Measurements from ENCODE around the gene ZNF808.

DNA sequence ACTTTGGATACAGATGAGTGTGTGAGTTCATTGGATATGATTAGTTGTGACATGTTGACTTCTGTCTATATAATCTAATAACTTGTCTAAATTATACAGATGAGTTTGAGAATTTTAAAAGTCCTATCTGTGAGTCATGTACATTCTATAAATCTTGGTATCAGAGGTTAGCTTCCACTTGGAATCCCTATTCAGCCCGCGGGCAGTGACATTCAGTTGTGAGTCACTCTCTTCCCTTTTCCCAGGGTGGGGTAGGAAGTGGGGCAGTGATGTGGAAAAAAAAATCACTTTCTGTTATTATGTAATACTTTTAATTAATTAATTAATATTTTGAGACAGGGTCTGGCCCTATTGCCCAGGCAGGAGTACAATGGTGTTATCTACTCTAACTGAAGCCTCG is 33.0 kb upstream of the ZNF808 start:
- no peak for TF ChIP-seq ELF4 (IDR thresholded peaks at IDR 0.05)
- no peak for TF ChIP-seq ZNF384 (IDR thresholded peaks at IDR 0.05)
- TF ChIP-seq ARNT (IDR thresholded peaks at IDR 0.05) = no peak
- no peak for TF ChIP-seq FOXA1 (IDR thresholded peaks at IDR 0.05)
- TF ChIP-seq SP1 (IDR thresholded peaks at IDR 0.05) = no peak
- no peak for TF ChIP-seq FOXK2 (IDR thresholded peaks at IDR 0.05)
- no peak for TF ChIP-seq SUZ12 (IDR thresholded peaks at IDR 0.05)
- TF ChIP-seq BHLHE40 (IDR thresholded peaks at IDR 0.05; ENCODE audit: borderline replicate concordance) = no peak
- TF ChIP-seq FOXM1 (IDR thresholded peaks at IDR 0.05; ENCODE audit: borderline replicate concordance) = no peak
- no peak for TF ChIP-seq NFRKB (IDR thresholded peaks at IDR 0.05)
- no peak for TF ChIP-seq LEF1 (IDR thresholded peaks at IDR 0.05; ENCODE audit: borderline replicate concordance)

Data from HEK293T (cell line).